ENCODE measurements around the gene TRIM54.

Gene TRIM54

DNA sequence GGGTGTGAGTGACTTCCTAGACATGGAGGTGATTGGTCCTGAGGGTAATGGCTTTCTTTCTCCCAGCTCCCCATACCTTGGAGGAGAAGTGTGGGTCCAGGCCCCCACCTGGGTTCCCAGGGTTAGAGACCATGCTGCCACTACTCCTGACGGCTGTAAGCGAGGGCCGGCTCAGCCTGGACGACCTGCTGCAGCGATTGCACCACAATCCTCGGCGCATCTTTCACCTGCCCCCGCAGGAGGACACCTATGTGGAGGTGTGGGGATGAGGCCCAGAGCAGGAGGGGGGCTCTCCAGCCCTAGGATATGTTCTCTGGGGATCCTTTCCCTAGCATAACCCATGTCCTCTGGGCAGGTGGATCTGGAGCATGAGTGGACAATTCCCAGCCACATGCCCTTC is 43.3 kb upstream of the TRIM54 start:
- H3K36me3 ChIP-seq: peaks cover 98% of the 10 kb centered on the region
- H3K4me1 ChIP-seq (ENCODE audit: control insufficient read depth in 1 of 2, insufficient read depth in 1 of 2, low read depth in 1 of 2, low read length in 1 of 2): no peaks in the 10 kb centered on the region
- H3K27ac ChIP-seq: no peak overlapping the region
- TF ChIP-seq, protein P1, sequence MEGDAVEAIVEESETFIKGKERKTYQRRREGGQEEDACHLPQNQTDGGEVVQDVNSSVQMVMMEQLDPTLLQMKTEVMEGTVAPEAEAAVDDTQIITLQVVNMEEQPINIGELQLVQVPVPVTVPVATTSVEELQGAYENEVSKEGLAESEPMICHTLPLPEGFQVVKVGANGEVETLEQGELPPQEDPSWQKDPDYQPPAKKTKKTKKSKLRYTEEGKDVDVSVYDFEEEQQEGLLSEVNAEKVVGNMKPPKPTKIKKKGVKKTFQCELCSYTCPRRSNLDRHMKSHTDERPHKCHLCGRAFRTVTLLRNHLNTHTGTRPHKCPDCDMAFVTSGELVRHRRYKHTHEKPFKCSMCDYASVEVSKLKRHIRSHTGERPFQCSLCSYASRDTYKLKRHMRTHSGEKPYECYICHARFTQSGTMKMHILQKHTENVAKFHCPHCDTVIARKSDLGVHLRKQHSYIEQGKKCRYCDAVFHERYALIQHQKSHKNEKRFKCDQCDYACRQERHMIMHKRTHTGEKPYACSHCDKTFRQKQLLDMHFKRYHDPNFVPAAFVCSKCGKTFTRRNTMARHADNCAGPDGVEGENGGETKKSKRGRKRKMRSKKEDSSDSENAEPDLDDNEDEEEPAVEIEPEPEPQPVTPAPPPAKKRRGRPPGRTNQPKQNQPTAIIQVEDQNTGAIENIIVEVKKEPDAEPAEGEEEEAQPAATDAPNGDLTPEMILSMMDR (IDR thresholded peaks at IDR 0.05): no peak
- H3K9me3 ChIP-seq: no peaks in the 10 kb centered on the region
- no peak overlapping the region for H3K4me3 ChIP-seq (ENCODE audit: low read depth in 1 of 2, low read length in 1 of 2)
- H3K27me3 ChIP-seq: no peaks in the 10 kb centered on the region

DNA sequence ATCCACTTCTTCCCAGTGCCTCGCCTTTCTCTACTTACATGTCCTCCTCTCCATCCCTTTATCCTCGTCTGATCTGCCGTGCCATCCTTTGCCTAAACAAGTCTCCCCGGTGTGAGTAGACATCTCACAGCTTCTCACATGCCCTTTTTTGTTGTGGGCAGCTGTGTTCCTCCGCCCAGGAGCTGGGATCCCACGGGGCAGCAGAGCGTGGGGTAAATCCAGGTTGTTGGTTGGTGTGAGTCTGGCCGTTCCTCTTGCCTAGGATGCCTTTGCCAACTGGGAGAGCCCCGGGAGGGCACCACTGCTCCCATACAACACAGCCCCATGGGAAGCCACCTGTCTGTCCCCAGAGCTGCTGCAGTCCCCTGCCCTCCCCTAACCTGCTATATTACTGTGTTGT is 41.8 kb upstream of the TRIM54 start:
- H3K27ac ChIP-seq: no peak overlapping the region

DNA sequence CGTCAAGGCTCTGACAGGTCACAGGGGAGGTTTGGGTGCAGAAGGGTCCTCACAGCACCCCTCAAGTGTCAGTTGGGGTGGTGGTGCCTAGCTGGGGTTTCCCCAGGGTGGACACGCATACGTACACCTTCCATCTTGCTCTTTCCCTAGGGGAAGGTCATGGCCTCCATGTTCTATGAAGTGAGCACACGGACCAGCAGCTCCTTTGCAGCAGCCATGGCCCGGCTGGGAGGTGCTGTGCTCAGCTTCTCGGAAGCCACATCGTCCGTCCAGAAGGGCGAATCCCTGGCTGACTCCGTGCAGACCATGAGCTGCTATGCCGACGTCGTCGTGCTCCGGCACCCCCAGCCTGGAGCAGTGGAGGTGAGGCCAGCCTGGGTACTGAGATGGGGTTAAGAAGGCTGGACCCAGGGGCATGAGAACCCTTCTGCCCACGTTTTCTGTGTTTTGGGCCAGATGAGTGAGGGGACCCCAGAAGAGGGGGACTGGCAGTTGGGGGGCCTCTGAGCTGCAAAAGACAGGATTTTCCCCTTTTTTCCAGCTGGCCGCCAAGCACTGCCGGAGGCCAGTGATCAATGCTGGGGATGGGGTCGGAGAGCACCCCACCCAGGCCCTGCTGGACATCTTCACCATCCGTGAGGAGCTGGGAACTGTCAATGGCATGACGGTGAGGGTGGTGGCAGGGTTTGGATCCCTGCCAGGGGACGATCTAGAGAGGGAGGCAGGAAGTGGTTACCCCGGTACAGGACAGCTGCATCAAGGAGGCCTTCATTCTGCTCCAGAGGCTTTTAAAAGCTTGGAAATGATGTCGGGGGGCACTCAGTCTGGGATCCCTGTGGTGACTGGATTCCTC is 40.2 kb upstream of the TRIM54 start:
- H3K4me1 ChIP-seq (ENCODE audit: control insufficient read depth in 1 of 2, insufficient read depth in 1 of 2, low read depth in 1 of 2, low read length in 1 of 2): no peaks in the 10 kb centered on the region
- TF ChIP-seq, protein P1 (IDR thresholded peaks at IDR 0.05): no peak
- no peaks in the 10 kb centered on the region for H3K27me3 ChIP-seq
- H3K9me3 ChIP-seq: no peaks in the 10 kb centered on the region
- H3K36me3 ChIP-seq: peaks cover 78% of the 10 kb centered on the region
- H3K27ac ChIP-seq: no peak overlapping the region
- H3K4me3 ChIP-seq (ENCODE audit: low read depth in 1 of 2, low read length in 1 of 2): no peak overlapping the region

More for the DNA sequence above, 41.8 kb upstream of the TRIM54 start:
- Histone ChIP-seq H3K27me3 (no peaks in the 10 kb centered on the region), H3K4me3 (ENCODE audit: low read depth in 1 of 2, low read length in 1 of 2) (no peak overlapping the region), H3K9me3 (no peaks in the 10 kb centered on the region), H3K36me3 (peaks cover 92% of the 10 kb centered on the region), H3K4me1 (ENCODE audit: control insufficient read depth in 1 of 2, insufficient read depth in 1 of 2, low read depth in 1 of 2, low read length in 1 of 2) (no peaks in the 10 kb centered on the region)
- TF ChIP-seq, protein P1 (IDR thresholded peaks at IDR 0.05): no peak

DNA sequence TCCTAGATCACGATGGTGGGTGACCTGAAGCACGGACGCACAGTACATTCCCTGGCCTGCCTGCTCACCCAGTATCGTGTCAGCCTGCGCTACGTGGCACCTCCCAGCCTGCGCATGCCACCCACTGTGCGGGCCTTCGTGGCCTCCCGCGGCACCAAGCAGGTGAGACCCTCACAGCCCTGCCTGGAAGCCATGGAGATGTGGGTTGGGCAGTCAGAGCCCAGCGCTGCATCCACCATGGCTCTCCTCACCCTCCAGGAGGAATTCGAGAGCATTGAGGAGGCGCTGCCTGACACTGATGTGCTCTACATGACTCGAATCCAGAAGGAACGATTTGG is 39.6 kb upstream of the TRIM54 start:
- no peaks in the 10 kb centered on the region for H3K4me1 ChIP-seq (ENCODE audit: control insufficient read depth in 1 of 2, insufficient read depth in 1 of 2, low read depth in 1 of 2, low read length in 1 of 2)
- TF ChIP-seq, protein P1 (IDR thresholded peaks at IDR 0.05): no peak
- no peak overlapping the region for H3K4me3 ChIP-seq (ENCODE audit: low read depth in 1 of 2, low read length in 1 of 2)
- H3K27ac ChIP-seq: no peak overlapping the region
- H3K36me3 ChIP-seq: peaks cover 72% of the 10 kb centered on the region
- no peaks in the 10 kb centered on the region for H3K27me3 ChIP-seq
- no peaks in the 10 kb centered on the region for H3K9me3 ChIP-seq

DNA sequence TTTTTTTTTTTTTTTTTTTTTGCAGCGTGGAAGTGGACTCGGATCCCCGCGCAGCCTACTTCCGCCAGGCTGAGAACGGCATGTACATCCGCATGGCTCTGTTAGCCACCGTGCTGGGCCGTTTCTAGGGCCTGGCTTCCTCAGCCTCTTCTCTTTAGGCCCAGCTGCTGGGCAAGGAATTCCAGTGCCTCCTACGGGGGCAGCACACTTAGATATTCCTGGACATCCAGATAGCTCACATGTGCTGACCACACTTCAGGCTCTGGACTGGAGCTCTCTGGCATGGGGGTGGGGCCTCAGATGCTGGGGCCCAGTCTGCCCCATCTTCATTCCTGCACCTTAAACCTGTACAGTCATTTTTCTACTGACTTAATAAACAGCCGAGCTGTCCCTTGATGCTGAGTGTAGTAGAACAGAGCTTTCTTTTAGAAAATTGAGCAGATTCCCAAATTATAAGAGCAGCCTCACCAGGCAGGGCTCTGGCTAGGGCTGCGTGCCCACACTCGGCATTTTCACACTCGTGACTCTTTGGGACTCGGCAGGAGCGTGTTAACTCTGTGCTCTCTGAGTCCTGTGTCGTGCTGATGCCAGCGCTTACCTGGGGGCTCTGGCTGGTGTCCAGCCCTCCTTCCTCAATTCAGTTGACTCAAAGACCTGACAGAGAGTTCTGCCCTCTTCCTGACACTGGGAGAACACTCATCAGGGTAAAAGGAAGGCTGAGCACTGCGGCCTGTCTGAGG is 38.7 kb upstream of the TRIM54 start:
- Histone ChIP-seq H3K4me1 (ENCODE audit: control insufficient read depth in 1 of 2, insufficient read depth in 1 of 2, low read depth in 1 of 2, low read length in 1 of 2) (no peaks in the 10 kb centered on the region), H3K27me3 (no peaks in the 10 kb centered on the region), H3K36me3 (peaks cover 62% of the 10 kb centered on the region), H3K27ac (no peak overlapping the region), H3K4me3 (ENCODE audit: low read depth in 1 of 2, low read length in 1 of 2) (no peak overlapping the region), H3K9me3 (no peaks in the 10 kb centered on the region)
- TF ChIP-seq, protein P1 (IDR thresholded peaks at IDR 0.05): no peak
